B cell (primary cell): Measurements from ENCODE around the gene CTNNA3.

Experiments
- CTCF ChIP-seq: fragments of 200-600 bp; IDR thresholded peaks from one replicate; pipeline ENCODE4 v1.8.0; 2022; ENCODE audit warnings: antibody characterized with exemption, mild to moderate bottlenecking
- EZH2 ChIP-seq: IDR thresholded peaks from 2 replicates; pipeline ENCODE4 v1.6.1; 2012; ENCODE audit warnings: borderline replicate concordance, low read depth, mild to moderate bottlenecking, moderate library complexity, low read length; ENCODE audit not compliant: insufficient read depth, poor library complexity, severe bottlenecking

DNA sequence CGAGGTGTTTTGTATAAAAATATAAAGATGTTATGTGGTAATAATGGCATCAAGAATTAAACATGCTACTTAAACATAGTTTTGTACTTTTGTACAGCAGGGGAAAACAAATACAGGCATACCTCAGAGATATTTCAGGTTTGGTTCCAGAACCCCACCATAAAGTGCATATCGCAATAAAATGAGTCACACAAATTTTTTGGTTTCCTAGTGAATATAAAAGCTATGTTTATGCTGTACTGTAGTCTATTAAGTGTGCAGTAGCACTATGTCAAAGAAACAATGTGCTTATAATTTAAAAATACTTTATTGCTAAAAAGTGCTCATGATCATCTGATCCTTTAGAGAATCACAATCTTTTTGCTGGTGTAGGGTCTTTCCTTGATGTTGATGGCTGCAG, 752.4 kb downstream of the CTNNA3 start:
- TF ChIP-seq CTCF (no peak), EZH2 (no peak)
